ENCODE data around the gene S100A7.

Gene S100A7

DNA sequence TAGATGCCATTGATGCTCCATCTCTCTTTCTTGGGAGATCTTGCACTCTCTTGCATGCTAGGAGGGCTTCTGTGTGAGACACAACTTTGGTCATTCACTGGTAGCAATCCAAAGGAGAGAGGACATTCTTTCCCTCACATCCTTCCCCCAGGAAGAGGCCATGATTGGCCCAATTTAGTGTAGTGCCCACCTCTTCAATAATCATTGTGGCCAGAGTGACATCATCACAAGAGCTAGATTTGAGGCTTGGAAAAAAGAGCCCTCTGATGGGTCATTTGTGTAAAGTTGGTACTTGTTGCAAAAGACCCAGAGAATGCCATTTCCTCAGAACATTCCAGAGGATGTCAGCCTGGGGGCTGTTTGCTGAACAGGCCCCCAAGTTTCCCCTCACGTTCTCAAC lies 45.1 kb upstream of the S100A7 start:
- Histone ChIP-seq H3K9ac (ENCODE audit: low read length) (no peak overlapping the region), H3K9me3 (ENCODE audit: insufficient read depth, low read length) (no peaks in the 10 kb centered on the region), H3K9me2 (replicated peaks; ENCODE audit: insufficient read depth, low read length) (no peaks in the 10 kb centered on the region), H2AFZ (ENCODE audit: low read depth, low read length, severe bottlenecking) (no peak overlapping the region), H3K4me3 (ENCODE audit: insufficient read depth, low read length, poor library complexity, severe bottlenecking) (no peak overlapping the region), H3K79me2 (ENCODE audit: insufficient read depth, low read length) (no peaks in the 10 kb centered on the region), H3K27ac (ENCODE audit: low read depth, low read length) (no peak overlapping the region), H3F3A (ENCODE audit: insufficient read depth) (no peaks in the 10 kb centered on the region), H4K20me1 (ENCODE audit: low read depth, low read length) (no peaks in the 10 kb centered on the region), H3K27me3 (ENCODE audit: low read length) (no peaks in the 10 kb centered on the region), H3K4me2 (ENCODE audit: low read depth, low read length, poor library complexity, severe bottlenecking) (no peak overlapping the region), H3K36me3 (ENCODE audit: low read length) (no peaks in the 10 kb centered on the region)
- no peak for TF ChIP-seq EZH2phosphoT487 (conservative IDR thresholded peaks at IDR 0.05; ENCODE audit: low read length)
- TF ChIP-seq, protein P1, sequence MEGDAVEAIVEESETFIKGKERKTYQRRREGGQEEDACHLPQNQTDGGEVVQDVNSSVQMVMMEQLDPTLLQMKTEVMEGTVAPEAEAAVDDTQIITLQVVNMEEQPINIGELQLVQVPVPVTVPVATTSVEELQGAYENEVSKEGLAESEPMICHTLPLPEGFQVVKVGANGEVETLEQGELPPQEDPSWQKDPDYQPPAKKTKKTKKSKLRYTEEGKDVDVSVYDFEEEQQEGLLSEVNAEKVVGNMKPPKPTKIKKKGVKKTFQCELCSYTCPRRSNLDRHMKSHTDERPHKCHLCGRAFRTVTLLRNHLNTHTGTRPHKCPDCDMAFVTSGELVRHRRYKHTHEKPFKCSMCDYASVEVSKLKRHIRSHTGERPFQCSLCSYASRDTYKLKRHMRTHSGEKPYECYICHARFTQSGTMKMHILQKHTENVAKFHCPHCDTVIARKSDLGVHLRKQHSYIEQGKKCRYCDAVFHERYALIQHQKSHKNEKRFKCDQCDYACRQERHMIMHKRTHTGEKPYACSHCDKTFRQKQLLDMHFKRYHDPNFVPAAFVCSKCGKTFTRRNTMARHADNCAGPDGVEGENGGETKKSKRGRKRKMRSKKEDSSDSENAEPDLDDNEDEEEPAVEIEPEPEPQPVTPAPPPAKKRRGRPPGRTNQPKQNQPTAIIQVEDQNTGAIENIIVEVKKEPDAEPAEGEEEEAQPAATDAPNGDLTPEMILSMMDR (IDR thresholded peaks at IDR 0.05; ENCODE audit: insufficient read depth, low read length, poor library complexity, severe bottlenecking): no peak

GRCh38 chr1:153503766-153504165 lies 43.3 kb upstream of the S100A7 start:
- H3K79me2 ChIP-seq (ENCODE audit: insufficient read depth, low read length): no peaks in the 10 kb centered on the region
- H3K4me2 ChIP-seq (ENCODE audit: low read depth, low read length, poor library complexity, severe bottlenecking): no peak overlapping the region
- no peak overlapping the region for H3K4me3 ChIP-seq (ENCODE audit: insufficient read depth, low read length, poor library complexity, severe bottlenecking)
- H2AFZ ChIP-seq (ENCODE audit: low read depth, low read length, severe bottlenecking): no peak overlapping the region
- H3K36me3 ChIP-seq (ENCODE audit: low read length): no peaks in the 10 kb centered on the region
- no peaks in the 10 kb centered on the region for H4K20me1 ChIP-seq (ENCODE audit: low read depth, low read length)
- H3K9me2 ChIP-seq (replicated peaks; ENCODE audit: insufficient read depth, low read length): no peaks in the 10 kb centered on the region
- TF ChIP-seq EZH2phosphoT487 (conservative IDR thresholded peaks at IDR 0.05; ENCODE audit: low read length): no peak
- TF ChIP-seq, protein P1 (IDR thresholded peaks at IDR 0.05; ENCODE audit: insufficient read depth, low read length, poor library complexity, severe bottlenecking): no peak
- H3K9me3 ChIP-seq (ENCODE audit: insufficient read depth, low read length): no peaks in the 10 kb centered on the region
- no peaks in the 10 kb centered on the region for H3K27me3 ChIP-seq (ENCODE audit: low read length)
- H3F3A ChIP-seq (ENCODE audit: insufficient read depth): no peaks in the 10 kb centered on the region
- H3K9ac ChIP-seq (ENCODE audit: low read length): no peak overlapping the region
- no peak overlapping the region for H3K27ac ChIP-seq (ENCODE audit: low read depth, low read length)

GRCh38 chr1:153498746-153499145 lies 38.3 kb upstream of the S100A7 start:
- H2AFZ ChIP-seq (ENCODE audit: low read depth, low read length, severe bottlenecking): no peak overlapping the region
- no peak overlapping the region for H3K4me2 ChIP-seq (ENCODE audit: low read depth, low read length, poor library complexity, severe bottlenecking)
- no peaks in the 10 kb centered on the region for H3F3A ChIP-seq (ENCODE audit: insufficient read depth)
- H3K9ac ChIP-seq (ENCODE audit: low read length): no peak overlapping the region
- H4K20me1 ChIP-seq (ENCODE audit: low read depth, low read length): no peaks in the 10 kb centered on the region
- no peaks in the 10 kb centered on the region for H3K9me2 ChIP-seq (replicated peaks; ENCODE audit: insufficient read depth, low read length)
- no peak overlapping the region for H3K4me3 ChIP-seq (ENCODE audit: insufficient read depth, low read length, poor library complexity, severe bottlenecking)
- TF ChIP-seq, protein P1 (IDR thresholded peaks at IDR 0.05; ENCODE audit: insufficient read depth, low read length, poor library complexity, severe bottlenecking): no peak
- TF ChIP-seq EZH2phosphoT487 (conservative IDR thresholded peaks at IDR 0.05; ENCODE audit: low read length): no peak
- no peak overlapping the region for H3K27ac ChIP-seq (ENCODE audit: low read depth, low read length)
- no peaks in the 10 kb centered on the region for H3K36me3 ChIP-seq (ENCODE audit: low read length)
- H3K9me3 ChIP-seq (ENCODE audit: insufficient read depth, low read length): no peaks in the 10 kb centered on the region
- H3K27me3 ChIP-seq (ENCODE audit: low read length): no peaks in the 10 kb centered on the region
- H3K79me2 ChIP-seq (ENCODE audit: insufficient read depth, low read length): no peaks in the 10 kb centered on the region

Data from SU-DHL-6 (cell line).